Activated T-helper 1 cell treated with anti-CD3 and anti-CD28 coated beads, Interleukin-2, amount 50 U/mL, for 16 hours (primary cell): Measurements from ENCODE around the gene LMF2.

Source experiments
- DNase-seq, 2 donors: peaks; one replicate each; pipeline ENCODE4 v3.0.0-alpha.2; 2020; ENCODE audit warnings: low read depth in 1 of 2, low spot score in 1 of 2

The LMF2 gene

DNA sequence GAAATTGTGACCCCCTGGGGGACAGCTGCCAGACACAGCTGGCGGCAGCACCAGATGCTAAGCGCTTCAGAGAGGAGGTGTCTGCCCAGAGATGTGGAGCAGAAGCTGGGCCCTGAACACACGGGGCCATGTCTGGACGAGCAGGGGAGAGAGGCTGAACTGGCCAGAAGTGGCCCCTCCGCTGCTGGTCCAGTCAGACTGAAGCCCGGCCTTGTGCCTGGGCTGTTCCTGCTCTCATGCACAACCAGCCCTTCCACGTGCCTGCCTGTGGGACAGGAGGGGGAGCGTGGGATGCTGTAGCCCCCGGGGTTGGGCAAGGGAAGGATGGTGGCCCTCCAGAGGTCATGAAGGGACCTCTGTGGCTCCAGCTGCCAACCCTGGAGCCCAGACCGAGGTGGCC is 24.4 kb downstream of the LMF2 start:
- DNase-seq: no peak

DNA sequence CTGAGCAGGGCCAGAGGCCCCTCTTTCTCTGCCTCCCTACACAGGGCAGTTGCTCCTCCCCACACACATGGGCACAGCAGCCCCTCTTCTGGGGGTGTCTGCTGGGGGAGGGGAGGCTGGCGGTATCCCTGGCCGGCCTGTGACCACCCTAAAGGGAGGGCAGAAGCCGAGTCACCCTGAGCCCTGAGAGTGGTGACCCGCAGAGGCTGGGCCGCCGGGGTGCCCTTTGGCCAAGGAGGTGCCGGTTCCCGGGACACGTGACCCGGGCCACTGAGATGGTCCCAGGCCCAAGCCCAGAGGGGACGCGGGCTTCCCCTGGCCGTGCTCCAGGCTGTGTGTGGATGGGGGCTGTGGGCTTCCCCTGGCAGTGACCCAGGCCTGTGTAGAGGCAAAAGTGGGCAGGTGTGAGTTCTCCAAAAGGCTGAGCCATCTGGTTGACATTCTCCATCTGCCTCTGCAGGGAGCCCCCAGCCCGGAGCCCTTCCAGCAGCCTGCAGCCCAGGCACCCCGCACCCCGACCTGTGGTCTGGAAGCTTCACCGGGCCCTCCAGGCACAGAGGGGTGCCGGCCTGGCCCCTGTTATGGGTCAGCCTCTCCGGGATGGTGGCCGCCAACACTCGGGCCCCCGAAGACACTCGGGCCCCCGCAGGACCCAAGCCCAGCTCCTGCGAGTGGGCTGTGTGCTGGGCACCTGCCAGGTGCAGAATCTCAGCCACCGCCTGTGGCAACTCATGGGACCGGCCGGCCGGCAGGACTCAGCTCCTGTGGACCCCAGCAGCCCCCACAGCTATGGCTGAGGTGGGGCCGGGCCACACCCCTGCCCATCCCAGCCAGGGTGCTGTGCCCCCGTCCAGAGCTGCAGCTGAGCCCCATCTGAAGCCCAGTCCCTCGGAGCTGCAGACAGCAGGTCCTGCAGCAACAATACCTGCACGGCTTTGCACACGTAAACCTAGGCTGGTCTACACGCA is 25.1 kb downstream of the LMF2 start:
- no peak for DNase-seq

DNA sequence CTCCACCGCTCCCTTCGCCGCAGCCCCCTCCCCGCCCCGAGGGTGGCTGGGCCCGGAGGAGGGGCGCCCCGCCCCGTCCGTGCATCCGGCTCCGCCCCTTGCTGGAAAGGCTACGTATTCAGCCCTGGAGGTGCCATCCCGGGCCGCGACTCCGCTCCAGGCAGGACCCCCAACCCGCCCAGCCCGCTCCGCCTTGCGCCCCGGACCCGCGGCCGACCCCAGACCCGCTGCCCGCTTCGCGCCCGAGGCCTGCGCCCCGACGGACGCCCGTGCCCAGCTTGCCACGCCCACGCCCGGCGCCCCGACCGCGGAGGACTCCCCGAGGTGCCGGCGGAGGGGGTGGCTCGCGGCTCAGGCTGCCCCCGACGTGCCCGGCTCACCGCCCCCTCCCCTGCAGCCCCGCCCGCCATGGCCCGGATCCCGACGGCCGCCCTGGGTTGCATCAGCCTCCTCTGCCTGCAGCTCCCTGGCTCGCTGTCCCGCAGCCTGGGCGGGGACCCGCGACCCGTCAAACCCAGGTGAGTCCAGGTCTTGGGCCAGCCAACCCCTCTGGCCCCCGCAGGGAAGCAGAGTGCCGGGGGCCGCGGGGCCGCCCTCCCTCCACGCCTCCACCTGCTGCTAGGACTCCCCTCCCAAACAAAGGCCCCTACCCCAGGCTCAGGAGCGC is 25.9 kb downstream of the LMF2 start, which contains the start of gene ADM2:
TSS of gene ADM2 (plus strand) at position 104 of the 667 bp plus-strand sequence. CDS start at position 409, 305 bp downstream.
- DNase-seq: peak; percentile 31 to 49

DNA sequence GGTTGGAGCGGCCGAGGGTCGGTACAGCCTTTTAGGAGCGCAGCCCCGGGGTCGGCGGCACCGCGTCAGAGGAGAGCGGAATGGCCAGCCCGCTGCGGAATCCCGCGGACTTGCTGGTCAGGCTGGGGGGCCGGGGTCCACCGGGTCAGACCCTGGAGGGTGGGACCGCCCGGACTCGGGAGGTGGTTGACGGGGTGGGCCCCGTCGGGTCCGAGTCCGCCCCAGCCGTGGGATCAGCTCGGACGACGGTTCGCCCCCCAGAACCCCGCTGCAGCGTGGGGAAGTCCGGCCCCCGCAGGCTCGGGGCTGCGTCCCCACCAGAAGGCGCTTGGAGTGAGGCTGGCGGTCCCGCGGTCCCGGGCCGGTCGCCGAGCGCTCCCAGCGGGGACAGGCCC is 26.5 kb downstream of the LMF2 start:
- DNase-seq: no peak

DNA sequence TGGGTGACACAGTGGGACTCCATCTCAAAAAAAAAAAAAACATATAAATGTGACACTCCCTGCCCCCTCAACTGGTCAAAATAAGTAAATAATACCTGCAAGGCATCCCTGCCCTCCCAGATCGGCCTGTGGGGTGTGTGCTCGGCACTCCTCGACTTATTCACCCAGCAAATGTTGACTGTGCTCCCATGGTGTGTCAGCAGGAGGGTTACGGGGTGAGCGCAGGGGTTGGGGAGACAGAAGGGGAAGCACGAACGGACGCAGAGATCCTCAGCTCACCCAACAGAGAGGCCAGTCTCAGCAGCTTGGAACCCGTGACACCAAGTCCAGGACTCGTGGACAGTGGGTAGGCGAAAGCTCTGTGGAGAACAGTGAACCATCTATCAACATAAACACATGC is 27.8 kb downstream of the LMF2 start:
- DNase-seq: no peak

DNA sequence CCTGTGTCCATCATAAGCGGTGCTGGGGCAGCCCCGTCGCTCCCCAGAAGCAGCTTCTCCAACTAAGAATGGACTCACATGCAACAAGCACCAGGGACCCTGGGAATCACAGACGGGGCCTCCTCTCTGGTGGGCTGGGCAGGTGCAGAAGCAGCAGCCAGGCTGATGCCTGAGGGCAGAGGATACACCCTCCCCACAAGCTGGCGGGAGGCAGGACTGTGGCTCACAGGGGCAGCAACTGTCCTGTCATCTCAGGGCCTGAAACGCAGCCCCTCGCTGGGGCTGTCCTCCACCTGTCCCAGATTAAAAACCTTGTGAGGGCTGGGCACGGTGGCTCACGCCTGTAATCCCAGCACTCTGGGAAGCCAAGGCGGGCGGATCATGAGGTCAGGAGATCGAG is 29.6 kb downstream of the LMF2 start:
- DNase-seq: no peak

DNA sequence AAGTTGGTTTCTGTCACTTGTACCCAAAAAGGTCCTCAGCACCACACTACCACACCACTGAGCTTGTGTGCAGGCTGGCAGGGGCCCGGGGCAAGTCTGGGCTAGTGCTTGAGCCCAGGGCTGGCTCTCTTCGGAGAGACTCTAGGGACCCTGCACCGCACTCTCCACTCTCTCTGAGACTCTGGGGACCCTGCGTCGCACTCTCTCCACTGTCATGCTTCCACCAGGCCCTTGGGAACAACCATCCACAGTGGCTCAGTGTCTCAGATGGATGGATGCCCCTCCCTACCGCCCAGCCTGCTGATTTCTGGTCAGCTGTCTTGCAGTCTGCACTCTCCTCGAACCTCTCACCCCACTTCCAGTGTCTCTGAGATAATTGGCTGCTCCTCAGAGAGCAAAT is 30.6 kb downstream of the LMF2 start:
- DNase-seq: no peak

DNA sequence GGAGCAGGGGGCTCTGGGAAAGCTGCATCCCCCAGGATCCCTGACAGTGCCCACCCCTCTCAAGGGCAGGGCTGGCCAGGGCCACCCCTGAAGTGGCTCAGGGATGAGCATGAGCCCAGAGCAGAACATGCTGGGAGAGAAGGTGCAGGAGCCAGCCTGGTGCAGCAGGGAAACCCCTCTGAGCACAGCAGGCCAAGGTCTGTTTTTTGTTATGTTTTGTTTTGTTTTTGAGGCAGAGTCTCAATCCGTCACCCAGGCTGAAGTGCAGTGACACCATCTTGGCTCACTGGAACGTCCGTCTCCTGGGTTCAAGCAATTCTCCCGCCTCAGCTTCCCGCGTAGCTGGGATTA is 31.9 kb downstream of the LMF2 start:
- no peak for DNase-seq

DNA sequence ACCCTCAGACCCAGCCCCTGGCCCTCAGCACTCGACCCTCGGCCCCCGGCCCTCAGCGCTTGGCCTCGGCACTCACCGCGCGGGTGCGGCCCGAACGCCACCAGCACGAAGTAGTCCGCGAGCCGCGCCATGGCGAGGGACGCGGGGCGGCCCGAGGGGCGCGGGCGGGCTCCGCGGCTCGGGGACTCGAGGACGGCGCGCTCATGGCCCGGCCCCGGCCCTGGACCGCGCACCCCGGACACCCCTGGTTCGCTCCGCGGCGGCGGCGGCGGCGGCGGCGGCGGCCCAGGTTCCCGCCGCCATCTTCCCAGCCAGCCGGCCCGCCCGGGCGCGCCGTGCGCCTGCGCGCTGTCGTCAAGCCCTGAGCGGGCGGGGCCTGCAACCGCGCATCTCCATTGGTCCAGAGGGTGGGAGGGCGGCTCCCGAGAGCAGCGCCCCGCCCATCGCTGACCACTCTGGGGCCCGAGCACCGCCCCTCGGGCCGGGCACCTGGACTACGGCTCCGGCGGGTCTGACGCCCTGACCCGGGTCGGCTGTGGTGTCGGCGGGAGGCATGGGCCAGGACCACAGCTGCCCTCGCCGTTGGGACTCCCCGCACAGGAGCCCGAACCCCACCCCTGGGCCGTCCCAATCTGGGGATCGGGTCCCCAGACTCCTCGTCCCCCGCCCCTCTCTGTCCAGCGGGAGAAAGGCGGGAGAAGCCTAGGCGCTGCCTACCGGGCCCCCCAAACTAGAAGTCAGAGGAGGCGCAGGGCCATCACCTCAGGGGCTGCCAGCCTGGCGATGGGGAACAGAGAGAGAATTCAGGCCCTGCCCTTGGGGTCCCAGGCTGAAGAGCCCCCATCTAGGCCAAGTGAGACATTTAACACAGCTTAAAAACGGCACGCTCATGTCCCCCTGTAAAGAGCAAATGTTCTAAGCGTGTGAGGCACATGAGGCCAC is 32.5 kb downstream of the LMF2 start, which contains the start of gene SBF1:
TSS of gene SBF1 (minus strand) at position 326 of the 942 bp plus-strand sequence. CDS start at position 131, 195 bp downstream.
- peak; percentile 78 to 87 for DNase-seq

DNA sequence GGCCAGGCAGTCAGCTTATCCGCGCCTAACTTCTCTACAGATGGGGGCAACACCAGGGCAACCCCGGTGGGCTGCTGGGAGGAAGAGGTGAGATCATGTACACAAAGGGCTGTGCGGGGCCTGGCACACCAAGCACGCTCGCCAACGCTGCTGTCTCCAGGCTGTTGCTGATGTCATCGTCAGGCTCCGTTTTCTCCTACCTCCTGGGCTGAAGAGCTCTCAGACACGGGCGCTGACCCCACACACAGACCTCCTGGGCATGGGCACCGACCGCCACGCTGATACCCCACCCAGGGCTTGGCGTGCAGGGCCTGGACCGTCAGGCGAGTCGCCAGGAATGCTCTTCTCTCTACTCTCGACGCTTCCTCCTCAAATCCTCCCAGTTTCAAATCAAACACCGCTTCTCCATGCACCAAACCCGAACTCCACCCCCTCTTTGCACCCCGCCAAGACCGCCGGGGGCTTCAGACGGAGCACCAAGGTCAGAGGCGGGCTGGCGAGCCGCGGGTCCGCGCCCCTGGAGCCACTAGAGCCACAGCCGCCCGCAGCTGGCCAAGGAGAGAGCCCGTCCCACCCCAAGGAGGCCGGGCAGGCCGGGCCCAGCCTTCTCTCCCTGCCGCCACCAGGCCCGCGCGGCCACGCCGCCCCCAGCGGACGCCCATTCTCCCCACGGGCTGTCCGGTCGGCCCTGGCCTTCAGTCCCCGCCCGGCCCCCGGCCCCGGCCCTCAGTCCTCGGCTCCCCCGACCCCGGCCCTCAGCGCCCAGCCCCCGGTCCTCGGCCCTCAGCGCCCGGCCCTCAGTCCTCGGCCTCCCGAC is 33.4 kb downstream of the LMF2 start:
- no peak for DNase-seq

DNA sequence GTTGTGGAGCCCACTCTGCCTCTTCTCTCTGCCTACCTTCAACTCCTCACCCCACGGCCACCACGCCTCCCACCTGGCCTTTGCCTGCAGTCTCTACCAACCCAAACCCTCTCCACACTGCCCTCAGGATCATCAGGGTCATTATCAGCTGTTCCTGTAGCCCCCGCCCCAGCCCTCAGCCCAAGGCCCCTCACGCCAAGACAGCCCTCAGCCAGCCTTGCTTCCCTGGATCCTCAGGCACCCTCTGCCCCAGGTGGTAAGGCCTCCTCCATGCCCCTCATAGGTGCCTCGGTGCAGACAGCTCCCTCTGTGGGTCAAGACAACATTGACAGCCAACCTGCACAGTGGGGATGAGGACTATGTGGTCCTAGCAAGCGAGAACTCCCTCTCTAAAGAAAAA is 34.4 kb downstream of the LMF2 start:
- no peak for DNase-seq

DNA sequence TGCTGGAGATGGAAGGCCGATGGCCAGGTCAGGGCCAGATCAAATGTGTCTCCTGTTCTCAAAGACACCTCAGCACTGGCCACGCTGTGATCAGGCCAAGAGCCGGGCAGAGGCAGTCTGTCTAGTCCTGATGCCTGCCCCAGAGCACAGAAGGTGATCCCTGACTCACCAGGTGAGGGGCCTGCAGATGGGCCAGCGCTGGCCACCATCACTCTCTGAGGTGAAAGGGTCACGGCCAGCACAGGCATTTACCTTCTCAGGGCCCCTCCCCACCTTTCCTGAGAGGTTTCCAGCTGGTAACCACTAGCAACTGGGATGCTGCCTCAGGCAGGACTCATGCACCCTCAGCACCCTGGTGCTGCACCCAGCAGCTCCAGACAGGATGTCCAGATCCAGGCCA is 35.5 kb downstream of the LMF2 start:
- no peak for DNase-seq

DNA sequence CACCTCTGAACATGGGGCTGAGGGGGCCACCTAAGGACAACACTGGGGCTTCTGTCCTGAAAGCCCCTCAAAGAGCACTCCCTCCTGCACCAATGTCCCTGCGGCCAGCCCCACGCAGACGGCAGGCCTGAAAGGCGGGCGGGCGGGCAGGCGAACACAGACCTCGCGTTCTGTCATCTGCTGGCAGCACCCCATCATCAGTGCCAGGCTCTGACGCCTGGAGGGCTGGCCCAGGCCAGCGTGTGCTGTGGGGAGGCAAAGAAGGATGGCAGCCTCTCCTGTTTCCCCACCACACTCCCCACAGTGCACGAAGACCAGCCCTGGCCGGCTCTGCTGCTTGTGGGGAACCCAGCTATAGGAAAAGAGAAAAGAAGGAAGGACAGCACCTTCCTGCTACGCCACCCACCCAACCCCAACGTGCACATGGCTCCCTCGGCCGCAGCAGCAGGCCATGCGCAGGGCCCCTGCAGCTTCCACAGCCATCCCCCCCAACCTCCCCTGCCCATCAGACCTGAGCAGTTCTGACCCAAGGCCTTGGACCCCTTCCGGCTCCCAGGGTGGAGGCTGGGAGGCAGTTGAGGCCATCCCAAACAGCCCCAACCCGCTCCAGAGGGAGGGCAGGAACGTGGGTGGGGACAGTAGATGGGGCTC is 36.2 kb downstream of the LMF2 start:
- no peak for DNase-seq

DNA sequence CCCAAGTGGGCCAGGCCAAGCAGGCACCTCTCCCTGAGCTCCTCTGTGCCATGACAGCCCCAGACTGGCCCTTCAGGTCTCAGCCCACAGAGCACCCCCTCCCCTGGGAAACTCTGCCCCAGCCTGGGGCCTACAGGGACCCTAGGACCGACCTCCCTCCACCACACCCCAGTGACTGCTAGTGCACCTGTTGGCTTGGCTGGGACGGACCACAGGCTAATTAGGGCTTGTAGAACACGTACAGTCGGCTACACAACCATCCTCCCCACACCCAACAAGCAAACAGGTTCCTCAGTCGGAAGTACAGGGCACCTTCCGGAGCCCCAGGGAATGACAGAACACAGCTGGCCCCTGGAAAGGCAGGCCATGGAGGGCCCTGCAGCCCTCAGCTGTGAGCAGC is 37.0 kb downstream of the LMF2 start:
- no peak for DNase-seq

DNA sequence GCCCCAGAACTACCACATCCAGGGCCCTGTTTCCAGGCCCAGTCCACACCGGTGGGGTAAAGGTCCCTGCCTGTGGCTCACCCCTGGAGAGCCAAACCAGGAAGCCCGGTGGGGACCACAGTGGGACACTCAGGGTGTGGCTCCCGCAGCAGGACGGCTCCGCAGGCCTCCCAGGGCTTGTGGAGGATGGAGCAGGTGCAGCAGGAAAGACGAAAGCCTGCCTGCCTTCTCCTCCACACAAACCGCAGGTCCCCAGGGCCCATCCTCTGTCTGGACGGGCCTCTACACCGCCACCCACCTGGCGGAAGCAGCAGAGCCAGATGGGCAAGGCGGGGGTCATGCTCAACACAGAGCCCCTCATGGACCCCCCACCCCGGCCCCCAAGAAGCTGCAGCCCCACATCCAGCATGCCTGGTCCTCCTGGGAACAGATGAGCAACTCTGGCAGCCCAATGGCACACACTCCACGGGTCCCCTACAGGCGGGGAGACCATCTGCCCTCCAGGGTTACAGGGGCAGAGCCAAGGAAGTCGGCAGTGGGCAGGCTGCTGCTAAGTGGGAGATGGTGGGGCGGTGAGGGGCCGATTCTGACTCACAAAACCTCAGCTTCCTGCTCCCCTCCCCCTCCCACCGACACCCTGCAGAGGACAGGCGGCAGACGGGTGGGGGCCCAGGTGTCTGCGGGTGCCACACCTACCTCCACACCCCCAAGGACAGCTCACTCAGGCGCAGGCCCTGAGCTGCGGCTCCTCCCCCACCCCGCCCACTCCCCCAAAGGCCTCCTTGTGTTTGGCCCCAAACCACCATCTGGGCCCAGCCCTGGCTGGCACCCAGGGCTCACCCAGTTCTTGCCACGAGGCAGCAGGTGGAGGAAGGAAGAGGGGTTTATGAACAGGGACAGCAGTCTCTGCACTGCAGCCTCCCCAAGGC is 37.9 kb downstream of the LMF2 start:
- DNase-seq: peak; percentile 91 to 96

DNA sequence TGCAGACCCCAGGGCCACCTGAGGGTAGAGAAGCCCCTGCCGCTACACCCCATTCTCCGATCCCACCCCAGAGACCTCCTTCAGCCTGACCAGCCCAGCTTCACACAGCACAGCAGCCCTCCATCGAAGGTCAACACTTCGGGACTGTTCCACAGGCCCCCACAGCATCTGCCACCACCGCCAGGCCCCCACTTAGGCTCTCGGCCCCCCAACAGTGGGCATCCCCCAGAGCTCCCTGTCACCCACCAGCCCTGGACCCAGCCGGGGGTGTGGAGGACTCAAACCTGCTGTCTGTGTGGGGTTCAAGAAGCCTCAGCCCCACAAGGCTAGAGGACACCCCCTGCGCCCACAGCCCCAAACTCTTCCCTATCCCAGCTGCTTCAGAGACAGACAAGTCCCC is 38.9 kb downstream of the LMF2 start:
- no peak for DNase-seq

DNA sequence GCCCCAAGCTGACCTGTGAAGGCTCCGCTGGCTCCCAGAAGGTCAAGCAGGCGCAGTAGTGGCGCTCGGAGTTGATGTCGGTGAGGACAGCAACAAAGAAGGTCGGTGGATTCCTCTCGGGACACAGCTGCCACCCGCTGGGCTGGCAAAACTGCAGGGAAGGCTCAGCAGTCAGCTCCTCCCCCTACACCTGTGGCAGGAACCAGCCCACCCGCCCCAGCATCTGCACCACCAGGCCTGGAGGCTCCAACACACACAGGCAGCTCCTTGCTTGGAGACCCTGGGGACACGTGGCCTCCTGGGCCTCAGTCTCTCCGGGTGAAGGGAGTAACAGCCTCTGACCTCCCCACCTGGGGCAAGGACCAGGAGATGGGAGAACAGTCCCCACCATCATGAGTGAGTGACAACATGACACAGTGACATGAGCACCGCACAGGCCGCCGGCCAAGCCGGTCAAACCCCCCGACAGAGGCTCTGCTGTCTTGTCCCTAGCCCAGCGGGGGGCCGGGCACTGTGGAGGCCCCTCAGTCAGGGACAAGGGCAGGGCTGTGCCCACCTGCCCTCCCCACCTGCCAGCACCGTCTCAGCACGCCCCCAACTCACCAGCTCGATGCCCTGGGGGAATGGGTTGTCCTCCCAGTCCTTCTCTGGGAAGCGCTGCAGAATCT is 39.6 kb downstream of the LMF2 start:
- DNase-seq: no peak

DNA sequence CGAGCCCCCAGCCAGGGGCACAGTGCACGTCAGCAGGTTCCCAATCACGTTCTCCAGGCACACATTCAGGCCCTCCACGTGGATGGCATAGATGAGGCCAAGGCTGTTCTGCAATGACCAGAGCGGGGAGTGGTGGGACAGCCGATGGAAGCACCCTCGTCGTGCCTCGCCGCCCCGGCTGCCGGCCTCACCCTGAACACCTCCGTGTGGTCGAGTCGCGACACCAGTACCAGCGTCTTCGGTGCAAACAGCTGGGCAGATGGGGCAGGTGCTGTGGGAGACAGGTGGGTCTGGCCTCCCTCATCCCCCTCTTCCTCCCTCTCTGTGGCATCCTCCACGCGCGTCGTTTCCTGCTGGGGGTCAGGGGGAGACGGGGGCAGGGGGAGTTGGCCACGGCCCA is 40.2 kb downstream of the LMF2 start:
- no peak for DNase-seq
